T47D (cell line): ENCODE results near the gene DRAXIN.

ENCODE experiments used
- DNase-seq, 2 experiments: peaks; one replicate each; pipeline versions ENCODE4 v3.0.0 to v3.0.0-alpha.2; 2011 to 2012; ENCODE audit warnings: low read depth in 1 of 2, low spot score in 1 of 2
- JUND ChIP-seq: IDR thresholded peaks from 2 replicates; pipeline ENCODE4 v1.6.1; 2012; ENCODE audit warnings: low read depth
- in situ Hi-C: cut with HindIII; loops from 2 replicates; pipeline ENCODE4 v1.10.0; 2016; ENCODE audit warnings: low sequenced_read_pairs, low pct_unique_long_range_greater_than_20kb

Gene DRAXIN

DNA sequence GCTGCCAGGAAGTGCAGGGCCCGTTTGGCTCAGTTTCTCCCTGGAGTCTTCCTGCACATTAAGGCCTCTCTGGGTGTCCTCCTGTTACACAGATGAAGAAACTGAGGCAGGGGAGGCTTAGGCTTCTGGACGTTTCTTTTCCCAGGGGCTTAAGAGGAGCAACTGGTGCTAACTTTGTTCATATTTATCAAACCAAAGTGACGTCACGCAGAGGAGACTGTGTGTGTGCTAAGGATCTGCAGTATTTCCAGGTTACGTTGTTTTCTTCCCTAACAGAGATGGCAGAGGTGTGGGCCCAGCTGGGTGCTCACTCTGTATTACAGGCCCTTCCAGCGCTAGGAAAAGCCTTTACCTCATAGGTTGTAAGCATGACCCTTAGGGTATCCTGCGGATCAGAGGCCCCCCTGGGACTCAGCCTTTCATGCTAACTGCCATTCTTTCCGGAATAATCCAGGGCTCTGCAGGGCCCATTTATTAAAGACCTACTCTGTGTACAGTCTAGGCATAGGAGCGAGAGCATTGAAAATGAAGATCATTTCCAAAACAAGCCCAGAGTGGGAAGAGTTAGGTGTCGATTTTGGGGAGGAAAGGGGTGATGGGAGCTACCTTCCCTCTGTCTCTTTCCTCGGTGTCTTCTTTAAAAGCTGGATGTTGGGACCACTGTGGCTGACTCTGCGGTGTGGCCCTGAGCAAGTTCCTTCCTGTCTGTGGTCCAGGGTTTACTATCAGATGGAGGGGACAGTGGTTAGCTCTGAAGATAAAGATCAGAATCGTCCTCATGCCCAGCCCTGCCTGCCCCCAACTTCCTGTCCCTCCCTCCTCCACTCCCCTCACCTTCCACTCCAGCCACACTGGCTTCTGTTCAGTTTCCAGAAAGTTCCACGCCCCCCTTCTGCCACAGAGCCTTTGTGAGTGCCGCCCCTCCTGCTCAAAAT lies 49.0 kb downstream of the DRAXIN start:
- DNase-seq, result no peak
- in situ Hi-C loops, result no loop called here
- TF ChIP-seq JUND, result no peak

- no peak for TF ChIP-seq JUND
- no peak for DNase-seq
- in situ Hi-C loops, result no loop called here
Observed at GRCh38 chr1:11741482-11741881, 50.0 kb downstream of the DRAXIN start.

- TF ChIP-seq JUND, result no peak
- DNase-seq, result no peak
- in situ Hi-C loops, result no loop called here
Observed at GRCh38 chr1:11741919-11742558, 50.5 kb downstream of the DRAXIN start.

DNA sequence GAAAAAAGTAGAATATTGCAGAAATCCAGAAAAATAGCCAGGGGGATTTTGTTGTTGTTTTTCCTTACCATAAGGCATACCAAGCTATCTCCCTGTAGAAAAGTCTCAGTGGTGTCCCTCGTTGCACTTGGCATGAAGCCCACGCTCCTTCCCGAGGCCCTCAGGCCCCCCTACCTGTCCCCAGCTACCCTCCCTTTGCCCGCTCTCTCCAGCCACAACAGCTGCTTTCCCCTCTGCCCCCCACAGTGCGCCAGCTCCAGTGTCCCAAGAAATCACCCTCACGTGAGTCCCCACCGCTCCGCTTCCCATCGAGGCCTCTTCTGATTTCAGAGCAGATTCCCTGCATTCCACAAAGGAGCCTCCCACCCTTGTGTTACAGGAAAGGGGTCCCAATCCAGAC lies 52.8 kb downstream of the DRAXIN start:
- no peak for TF ChIP-seq JUND
- DNase-seq, result no peak
- in situ Hi-C loops, result no loop called here

DNA sequence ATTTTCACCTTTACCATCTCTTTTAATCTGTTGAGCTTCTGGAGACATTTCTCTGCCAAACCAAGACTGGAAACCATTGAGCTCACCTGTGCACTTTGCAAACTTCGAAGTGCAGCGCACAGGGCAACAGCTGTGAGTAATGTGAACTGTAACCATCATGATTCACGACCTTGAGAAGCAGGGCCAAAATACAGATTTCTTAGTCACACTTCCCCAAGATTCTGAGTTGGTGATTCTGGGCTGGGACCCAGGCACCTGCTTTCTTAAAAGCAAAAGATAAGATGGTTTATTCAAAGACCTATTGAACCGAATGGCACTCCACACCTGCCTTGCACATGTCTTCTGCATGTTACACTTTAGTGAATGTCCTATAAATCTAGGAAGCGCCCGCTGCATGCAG lies 54.6 kb downstream of the DRAXIN start:
- no peak for DNase-seq
- no peak for TF ChIP-seq JUND

DNA sequence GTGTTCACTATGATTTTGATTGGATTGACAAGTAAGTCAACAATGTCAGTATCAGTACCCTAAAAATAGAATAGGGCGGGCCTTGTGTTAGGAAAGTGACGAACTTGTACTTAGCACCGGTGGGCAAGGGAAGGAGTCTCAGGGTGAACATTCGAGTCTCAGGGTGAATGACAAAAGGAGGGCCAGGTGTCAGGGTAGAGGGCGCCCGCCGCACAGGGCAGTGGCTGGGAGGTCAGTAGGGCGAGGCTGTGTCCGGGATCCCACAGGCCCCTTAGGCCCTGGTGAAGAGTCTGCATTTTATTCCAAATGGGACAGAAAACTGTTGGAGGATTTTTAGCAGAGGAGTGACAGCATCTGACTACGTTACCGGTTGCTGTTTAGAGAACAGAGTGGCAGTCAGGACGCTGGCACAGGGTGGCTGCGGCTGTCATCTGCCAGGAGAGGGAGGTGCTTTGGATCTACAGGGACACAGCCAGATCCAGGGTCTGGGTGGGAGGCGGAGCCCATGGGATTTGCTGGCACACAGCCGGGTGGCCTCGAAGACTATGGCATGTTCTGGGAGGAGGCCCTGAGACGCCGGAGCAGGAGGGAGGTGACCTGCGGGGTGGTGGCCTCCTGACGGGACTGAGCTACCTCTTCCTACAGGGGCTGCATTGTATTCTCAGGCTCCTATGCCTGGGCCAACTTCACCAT lies 55.4 kb downstream of the DRAXIN start:
- no peak for DNase-seq
- no peak for TF ChIP-seq JUND
- in situ Hi-C loops, result no loop called here

More for the DNA sequence above, 54.6 kb downstream of the DRAXIN start:
- in situ Hi-C loops, result no loop called here

GRCh38 chr1:11748294-11749202 lies 57.0 kb downstream of the DRAXIN start:
- in situ Hi-C loops, result no loop called here
- no peak for TF ChIP-seq JUND
- DNase-seq, result no peak

DNA sequence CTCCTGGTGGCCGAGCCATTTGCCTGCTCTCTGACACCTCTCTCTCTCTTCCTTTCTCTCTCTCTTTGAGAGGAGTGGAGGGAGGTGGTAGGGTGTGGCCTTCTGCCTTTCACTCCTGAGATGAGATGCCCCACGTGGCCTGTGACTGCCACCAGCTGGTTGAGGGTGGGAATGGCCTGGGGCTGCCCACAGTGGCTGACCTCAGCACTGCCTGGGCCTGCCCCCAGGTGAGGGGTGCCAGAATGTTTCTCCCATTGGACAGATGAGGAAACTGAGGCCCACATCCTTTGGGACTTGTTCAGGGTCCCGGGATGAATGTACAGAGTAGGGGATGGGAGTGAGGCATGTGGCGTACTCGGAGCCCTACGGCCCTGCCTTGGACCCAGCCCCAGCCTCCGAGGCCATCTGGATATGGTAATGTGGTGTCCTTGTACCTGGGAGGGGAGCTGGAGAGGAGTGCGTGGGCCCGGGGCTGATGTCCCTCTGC lies 57.7 kb downstream of the DRAXIN start:
- in situ Hi-C loops, result no loop called here
- no peak for TF ChIP-seq JUND
- DNase-seq, result no peak

DNA sequence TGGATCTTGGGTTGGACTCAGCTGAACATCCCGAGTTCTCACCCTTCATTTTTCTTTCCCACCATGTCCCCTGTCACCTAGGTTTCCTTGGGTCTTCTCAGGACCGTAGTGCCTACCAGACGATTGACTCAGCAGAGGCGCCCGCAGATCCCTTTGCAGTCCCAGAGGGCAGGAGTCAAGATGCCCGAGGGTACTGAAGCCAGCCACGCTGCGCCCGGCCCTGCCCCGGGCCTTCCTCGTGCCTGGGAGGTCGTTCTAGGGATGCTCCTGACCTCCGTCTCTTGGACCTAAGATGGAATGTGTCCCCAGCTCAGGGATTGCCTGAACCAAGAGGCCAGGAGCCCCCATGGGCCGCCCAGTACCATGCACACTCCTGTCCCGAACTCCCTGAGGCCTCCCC lies 58.5 kb downstream of the DRAXIN start:
- no peak for DNase-seq
- in situ Hi-C loops, result no loop called here

GRCh38 chr1:11751087-11751486 lies 59.6 kb downstream of the DRAXIN start:
- in situ Hi-C loops, result no loop called here
- DNase-seq, result no peak
- no peak for TF ChIP-seq JUND

More for the DNA sequence above, 58.5 kb downstream of the DRAXIN start:
- TF ChIP-seq JUND, result no peak

- in situ Hi-C loops, result no loop called here
- DNase-seq, result no peak
- no peak for TF ChIP-seq JUND
Observed at GRCh38 chr1:11752359-11753088, 61.0 kb downstream of the DRAXIN start.
